Fibroblast of lung (primary cell): ENCODE data around the gene TRNP1.

Experiments used
- EZH2 ChIP-seq: IDR thresholded peaks from 2 replicates; pipeline ENCODE4 v1.5.1; 2012; ENCODE audit warnings: low read length, control low read depth, mild to moderate bottlenecking; ENCODE audit errors: missing control alignments
- TF ChIP-seq, protein P1 (sequence below), 2 donors: IDR thresholded peaks in 1 of 2; conservative IDR thresholded peaks in 1 of 2; 1 replicate in 1 of 2; 2 replicates in 1 of 2; pipeline ENCODE4 v1.5.1; 2011 to 2012; ENCODE audit warnings: low read length in 2 of 2, control low read depth in 1 of 2, inconsistent platforms in 1 of 2, low read depth in 1 of 2, mild to moderate bottlenecking in 1 of 2

DNA sequence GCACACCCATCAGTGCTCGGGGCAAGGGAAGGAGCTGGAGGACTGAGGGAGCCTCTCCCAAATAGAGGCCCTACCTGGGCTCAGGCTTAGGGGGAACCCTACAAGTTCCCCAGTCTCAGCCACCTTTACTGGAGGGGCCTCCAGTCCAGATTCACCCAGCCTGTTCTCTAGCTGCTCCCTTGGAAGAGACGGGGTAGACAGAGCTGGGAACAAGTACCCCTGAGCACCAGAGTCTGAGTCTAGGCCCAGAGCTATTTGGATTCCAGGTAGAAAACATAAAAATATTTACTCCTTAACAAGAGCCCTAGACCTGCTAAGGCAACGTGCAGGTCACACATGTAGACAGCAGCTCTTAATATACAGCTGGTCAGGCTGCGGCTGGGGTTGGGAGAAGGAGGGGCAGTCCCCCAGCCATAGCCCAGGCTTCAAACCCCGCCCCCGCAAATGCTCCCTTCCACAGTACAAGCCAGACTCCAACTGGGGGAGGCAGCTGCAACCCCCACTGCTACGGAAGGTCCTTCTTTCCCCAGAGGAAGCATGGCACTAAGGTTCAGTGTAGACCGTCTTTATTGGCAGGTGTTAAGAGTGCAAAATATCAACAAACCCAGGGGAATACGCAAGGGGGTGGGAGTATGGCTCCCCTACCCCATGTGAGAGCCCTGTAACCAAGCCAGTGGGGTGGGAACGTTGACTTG, 11.1 kb downstream of the TRNP1 start:
- TF ChIP-seq, protein P1, sequence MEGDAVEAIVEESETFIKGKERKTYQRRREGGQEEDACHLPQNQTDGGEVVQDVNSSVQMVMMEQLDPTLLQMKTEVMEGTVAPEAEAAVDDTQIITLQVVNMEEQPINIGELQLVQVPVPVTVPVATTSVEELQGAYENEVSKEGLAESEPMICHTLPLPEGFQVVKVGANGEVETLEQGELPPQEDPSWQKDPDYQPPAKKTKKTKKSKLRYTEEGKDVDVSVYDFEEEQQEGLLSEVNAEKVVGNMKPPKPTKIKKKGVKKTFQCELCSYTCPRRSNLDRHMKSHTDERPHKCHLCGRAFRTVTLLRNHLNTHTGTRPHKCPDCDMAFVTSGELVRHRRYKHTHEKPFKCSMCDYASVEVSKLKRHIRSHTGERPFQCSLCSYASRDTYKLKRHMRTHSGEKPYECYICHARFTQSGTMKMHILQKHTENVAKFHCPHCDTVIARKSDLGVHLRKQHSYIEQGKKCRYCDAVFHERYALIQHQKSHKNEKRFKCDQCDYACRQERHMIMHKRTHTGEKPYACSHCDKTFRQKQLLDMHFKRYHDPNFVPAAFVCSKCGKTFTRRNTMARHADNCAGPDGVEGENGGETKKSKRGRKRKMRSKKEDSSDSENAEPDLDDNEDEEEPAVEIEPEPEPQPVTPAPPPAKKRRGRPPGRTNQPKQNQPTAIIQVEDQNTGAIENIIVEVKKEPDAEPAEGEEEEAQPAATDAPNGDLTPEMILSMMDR (conservative IDR thresholded peaks at IDR 0.05 in 1 of 2, IDR thresholded peaks at IDR 0.05 in 1 of 2; ENCODE audit: low read depth in 1 of 2, low read length in 2 of 2): no peak
- TF ChIP-seq EZH2: no peak
